Measurements from ENCODE around the gene BMP8A. TPM values are rescaled to one million over a fixed set of nuclear protein-coding genes. Genes with fewer than 3 reads are reported as not detected.
"Not testable (repeated sequence)": the region's sequence is repeated elsewhere in the genome, so short reads cannot be mapped to it uniquely, and the experiment has no call there.

Gene BMP8A
- total RNA-seq, 1 donor from 2014 or later: 0.41 TPM

DNA sequence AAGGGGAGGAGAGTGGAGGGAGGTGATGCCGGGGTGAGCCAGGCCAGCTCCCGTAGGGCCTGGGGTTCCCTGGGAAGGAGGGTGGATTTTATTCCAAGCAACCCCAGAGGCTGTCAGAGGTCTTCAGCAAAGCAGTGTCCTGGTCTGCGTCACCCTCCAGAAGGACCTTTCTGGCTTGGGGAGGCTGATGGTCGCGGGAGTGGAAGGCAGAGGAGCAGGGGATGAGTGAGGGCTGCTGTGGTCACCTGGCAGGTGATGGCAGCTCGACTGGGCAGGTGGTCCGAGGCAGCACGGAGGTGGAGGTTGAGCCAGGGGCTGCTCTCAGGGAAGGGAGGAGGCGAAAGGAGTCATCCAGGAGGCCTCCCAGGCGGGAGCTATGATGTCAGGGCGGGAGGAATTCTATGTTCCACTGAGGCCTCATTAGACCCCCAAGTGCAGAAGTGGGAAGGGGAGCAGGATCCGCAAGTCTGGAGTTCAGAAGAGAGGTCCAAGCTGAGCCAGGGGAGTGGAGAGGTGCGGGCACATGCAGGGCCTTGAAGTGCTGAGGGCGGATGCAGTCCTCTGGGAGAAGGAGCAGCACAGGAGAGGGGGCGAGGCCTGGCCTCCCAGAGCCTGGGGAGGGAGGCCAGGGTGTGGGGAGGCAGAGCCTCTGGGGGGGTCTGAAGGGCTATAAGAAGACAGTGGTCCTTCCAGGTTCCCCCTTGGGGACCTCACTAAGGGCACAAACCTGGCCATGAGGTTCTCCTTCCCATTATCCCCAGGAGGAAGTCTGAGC lies 33.3 kb downstream of the BMP8A start:
- DNase-seq (ENCODE audit: low spot score in 2 of 2): no peak
- FAIRE-seq: no peak

DNA sequence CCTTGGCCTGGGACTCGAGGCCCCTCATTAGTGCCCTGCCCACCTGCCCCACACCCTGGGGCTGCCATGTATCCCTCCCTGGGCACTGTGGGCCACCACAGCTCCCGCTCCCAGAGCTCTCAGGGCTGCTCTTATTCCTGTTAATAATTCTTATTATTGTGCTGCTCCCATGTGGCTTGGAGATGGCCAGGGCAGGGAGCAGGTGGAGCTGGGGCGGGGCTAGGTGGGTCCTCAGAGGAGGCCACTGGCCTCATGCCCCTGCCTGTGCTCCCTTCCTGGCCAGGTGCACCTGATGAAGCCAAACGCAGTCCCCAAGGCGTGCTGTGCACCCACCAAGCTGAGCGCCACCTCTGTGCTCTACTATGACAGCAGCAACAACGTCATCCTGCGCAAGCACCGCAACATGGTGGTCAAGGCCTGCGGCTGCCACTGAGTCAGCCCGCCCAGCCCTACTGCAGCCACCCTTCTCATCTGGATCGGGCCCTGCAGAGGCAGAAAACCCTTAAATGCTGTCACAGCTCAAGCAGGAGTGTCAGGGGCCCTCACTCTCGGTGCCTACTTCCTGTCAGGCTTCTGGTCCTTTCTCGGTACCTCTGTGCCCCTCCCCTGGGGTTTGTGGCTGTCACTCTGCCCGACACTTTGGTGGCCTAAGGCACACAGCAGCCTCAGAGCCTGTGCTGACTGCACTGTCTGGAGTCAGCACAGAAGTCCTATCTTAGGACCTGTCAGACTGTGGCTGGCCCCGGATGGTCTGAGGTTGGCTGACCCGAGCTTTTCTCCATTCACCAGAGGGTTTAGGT lies 34.1 kb downstream of the BMP8A start:
- no peak for FAIRE-seq
- no peak for DNase-seq (ENCODE audit: low spot score in 2 of 2)

DNA sequence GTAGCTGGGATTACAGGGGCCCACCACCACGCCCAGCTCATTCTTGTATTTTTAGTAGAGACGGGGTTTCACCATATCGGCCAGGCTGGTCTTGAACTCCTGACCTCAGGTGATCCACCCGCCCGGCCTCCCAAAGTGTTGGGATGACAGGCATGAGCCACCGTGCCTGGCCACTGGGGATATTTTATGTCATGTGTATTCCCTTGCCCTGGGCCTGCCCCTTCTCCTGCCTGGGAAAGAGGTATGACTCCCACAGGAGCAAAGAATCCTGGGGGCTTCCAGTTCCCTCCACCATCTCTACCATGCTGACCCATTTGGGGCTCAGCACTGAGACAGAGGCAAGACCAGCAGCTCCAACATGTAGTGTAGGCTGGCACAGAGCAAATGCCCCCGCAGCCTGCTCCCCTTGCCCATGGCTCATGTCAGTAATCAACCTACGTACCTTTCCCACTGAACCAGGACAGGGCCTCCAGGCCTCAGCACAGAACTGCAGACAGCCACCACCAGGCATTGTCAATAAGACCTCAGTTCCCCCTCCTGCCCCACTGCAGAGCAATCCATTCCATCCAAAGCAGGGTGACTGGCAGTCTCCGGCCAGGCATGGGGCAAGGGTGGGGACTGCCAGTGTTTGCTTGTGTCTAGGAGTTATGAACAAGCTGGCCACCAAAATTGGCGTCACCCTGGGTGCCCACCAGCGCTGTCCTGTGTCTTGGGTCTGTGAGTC lies 35.2 kb downstream of the BMP8A start:
- FAIRE-seq (no peak), DNase-seq (ENCODE audit: low spot score in 2 of 2) (no peak)

DNA sequence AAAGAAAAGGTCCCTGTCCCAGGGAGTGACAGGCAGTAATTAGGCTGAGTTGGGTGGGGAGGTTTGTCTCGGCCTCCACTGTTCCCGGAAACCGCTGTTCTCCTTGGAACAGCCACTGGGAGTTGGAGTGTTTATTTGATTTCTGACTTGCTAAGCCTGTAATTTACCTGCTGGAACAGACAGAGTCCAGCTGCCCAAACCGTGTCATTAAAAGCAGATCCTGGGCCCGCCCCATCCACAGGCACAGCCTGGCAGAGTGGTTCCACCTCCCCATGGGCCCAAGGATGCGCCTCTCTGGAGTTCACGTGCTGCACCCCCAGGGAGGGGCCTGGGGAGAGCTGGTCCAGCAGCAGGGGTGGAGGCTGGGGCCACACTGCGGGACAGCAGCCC lies 35.7 kb downstream of the BMP8A start:
- not testable (repeated sequence) for DNase-seq (ENCODE audit: low spot score in 2 of 2); FAIRE-seq

DNA sequence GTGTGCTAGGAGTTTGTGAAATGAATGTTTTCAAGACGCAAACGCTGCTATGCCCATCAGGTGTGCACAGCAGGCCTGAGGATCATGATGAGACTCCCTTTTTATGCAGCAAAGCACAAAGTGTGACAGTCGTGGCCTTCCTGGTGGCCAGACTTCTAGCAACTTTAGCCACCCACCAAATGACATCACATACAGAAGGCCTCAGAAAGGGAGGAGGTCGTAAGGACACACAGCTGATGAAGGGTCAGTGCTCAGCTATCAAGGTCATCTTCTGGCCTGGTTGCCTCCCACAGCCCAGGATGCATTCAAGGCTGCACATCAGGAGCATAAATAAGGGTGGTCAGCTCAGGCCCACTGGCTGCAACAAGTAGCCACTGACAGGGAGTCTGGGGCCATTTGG lies 36.6 kb downstream of the BMP8A start:
- FAIRE-seq (no peak), DNase-seq (ENCODE audit: low spot score in 2 of 2) (no peak)

- DNase-seq (ENCODE audit: low spot score in 2 of 2) (no peak), FAIRE-seq (no peak)
These were observed 38.6 kb downstream of the BMP8A start for GRCh38 chr1:39529901-39530535.

GRCh38 chr1:39531526-39531925 lies 40.1 kb downstream of the BMP8A start:
- no peak for FAIRE-seq
- no peak for DNase-seq (ENCODE audit: low spot score in 2 of 2)

DNA sequence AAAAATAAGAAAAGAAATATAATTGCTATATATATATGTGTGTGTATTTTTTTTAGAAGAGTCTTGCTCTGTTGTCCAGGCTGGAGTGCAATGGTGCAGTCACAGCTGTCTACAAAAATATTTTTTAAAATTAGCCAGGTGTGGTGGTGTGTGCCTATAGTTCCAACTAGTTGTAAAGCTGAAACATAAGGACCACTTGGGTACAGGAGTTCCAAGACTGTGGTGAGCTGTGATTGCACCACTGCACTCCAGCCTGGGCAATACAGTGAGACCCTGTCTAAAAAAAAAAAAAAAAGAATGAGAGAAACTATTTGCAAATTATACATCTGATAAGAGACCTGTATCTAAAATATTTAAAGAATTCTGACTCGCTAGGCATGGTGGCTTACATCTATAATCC lies 42.0 kb downstream of the BMP8A start:
- FAIRE-seq: no peak
- DNase-seq (ENCODE audit: low spot score in 2 of 2): no peak

DNA sequence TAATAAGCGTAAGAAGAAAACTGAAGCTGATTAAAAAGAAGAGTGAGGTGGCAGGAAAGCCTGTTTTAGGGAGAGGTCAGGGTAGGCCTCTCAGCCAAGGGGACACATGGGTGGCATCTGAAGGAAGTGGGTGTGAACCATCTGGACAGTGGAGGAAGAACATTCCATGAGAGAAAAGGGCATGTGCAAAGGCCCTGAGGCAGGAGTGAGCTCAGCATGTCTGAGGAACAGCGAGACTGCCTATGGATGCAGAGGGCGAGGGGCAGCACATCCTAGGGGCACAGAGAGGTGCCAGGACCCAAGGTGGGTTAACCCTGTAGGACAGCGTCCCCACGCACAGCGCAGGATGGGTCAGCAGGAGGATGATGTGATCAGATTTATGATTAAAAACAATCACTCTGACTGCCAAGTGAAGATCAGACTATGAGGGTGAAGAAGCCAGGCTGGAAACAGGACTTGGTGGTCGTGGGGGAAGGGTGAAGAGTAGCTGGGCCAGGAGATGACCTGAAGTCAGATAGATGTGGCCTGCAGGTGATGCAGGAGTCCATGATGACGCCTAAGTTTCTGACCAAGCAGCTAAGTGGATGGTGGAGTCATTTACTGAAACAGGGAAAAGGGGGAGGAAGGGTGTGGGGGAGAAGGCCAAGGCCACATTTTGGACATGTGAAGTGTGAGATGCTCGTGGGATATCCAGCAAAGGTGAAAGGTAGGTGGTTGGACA lies 47.3 kb downstream of the BMP8A start:
- DNase-seq (ENCODE audit: low spot score in 2 of 2): no peak
- no peak for FAIRE-seq

GRCh38 chr1:39539252-39539790 lies 47.9 kb downstream of the BMP8A start:
- FAIRE-seq: no peak
- DNase-seq (ENCODE audit: low spot score in 2 of 2): peak; percentile 53 to 80

DNA sequence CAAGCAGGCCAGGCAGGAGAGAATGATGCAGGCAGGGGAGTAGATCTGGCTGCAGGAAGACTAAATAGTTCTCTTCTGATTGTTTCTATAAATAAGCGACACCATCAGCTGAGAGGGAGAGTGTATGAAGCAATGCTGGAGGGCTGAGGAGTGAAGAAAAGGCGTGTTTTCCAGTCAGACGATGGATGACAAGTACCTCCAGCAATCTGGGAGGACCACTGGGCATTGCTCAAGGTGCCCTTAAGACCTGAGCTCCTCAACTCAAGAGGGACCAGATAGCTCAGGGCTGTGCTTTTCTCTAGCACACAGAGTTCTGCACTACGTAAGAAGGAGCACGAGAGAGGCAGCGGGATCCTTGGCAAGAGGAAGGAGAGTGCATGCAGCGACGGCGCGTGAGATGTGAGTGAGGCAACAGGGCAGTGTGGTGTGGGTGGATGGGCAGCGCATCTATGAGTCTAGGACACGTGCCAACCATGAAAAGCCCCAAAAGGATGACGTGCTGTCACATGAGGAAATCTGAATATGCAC lies 49.1 kb downstream of the BMP8A start:
- no peak for FAIRE-seq
- peak; percentile 32 to 54 for DNase-seq (ENCODE audit: low spot score in 2 of 2)

GRCh38 chr1:39542924-39543323 lies 51.5 kb downstream of the BMP8A start:
- no peak for DNase-seq (ENCODE audit: low spot score in 2 of 2)
- no peak for FAIRE-seq

DNA sequence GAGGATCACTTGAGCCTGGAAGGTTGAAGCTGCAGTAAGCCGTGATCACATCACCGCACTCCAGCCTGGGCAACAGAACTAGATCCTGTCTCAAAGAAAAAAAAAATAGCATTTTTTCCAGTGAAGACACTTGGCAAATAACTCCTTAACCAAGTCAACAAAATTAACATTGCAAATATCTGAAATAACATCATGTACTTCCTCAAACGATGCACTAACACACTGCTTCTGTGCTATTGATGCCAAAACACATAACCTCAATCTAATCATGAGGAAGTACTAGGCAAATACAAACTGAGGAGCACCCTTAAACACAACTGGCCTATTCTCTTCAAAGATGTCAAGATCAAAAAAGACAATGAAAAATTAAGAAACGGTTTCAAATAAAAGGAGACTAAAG lies 52.9 kb downstream of the BMP8A start:
- no peak for FAIRE-seq
- DNase-seq (ENCODE audit: low spot score in 2 of 2): no peak

DNA sequence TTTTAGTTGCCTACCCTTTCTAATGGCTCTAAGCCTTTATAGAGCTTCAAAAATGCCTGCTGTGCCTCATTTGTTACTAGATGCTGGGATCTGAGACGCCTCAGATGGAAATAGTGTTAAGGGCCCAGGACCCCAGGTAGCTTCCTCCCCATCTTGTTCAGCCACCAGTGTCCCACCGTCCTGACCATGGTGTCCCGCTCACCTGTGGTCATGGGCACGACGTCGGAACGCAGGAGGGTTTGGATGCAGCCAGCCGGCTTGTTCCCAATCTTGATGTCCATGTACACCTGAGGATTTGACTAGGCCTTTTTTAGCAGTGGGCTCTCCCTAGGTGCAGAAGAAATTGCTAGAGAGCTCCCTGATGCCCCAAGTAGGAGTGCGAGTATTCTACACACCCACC lies 54.1 kb downstream of the BMP8A start:
- DNase-seq (ENCODE audit: low spot score in 2 of 2) (no peak), FAIRE-seq (no peak)

DNA sequence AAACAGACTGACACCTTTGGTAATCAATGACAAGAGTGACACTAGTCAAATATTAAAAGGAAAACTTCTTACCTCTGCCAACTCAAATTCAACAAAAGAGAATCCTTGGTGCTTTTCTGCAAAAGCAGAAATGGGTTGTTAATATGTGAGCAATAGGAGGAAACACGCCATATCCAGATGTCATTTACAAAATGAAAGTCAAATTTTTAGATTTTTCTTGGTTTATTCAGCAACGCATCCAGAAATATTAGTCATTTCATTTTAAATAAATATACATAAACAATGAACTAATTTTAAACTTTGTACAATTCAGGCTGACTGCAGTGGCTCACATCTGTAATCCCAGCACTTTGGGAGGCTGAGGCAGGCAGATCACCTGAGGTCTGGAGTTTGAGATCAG lies 62.8 kb downstream of the BMP8A start:
- FAIRE-seq: no peak
- no peak for DNase-seq (ENCODE audit: low spot score in 2 of 2)

DNA sequence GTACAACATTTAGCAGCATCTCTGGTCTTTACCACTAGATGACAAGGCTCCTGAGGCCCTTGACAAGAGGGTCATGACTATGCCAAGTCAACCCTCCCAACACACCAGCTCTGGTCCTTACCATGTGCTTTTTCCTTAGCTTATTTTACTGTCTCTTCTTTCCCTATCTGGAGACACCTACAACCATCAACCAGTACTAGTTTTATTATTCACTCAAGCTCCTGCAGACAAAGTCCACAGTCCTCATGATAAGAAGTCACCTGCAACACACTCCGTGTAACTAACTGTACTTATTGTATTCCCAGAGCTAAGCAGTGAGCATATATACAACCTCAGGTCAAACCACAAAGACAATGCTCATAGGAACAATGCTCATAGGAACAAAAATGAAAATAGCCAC lies 69.8 kb downstream of the BMP8A start:
- FAIRE-seq (no peak), DNase-seq (ENCODE audit: low spot score in 2 of 2) (no peak)

DNA sequence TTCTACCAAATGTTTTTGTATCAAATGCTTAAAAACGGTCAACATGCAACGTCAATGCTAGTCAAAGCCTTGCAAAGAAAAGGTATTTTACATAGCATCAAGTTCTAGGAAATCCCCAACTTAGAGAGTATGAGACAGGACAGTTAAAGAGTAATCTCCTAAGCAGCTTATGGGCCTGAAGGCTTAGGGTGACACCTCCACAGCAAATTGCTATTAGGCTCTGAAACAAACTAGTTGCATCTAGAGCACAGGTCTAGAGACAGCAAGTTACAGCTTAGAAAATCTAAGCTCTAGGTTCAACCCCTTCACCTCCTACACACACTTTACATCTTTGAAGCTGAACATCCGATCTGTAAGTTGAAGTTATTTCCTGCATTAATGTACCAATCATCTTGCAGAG lies 71.5 kb downstream of the BMP8A start:
- no peak for DNase-seq (ENCODE audit: low spot score in 2 of 2)
- no peak for FAIRE-seq

DNA sequence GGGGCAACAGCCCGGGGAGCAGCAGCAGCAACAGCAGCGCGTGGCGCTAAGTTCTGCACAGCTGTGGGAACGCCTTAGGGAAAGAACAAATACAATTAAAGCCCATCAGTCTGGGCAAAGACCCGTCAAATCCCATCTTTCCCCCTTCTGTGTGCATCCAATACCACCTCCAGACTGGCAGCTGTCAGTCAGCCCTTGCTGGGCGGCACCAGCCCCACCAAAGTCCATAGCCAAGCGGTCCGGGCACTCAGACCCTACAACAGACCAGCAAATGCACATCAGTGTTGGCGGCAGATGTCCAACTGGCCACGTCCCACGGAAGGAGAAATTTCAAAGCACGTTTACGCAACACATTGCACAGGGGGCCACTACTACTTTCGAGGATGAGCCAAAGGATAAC lies 72.2 kb downstream of the BMP8A start:
- FAIRE-seq (no peak), DNase-seq (ENCODE audit: low spot score in 2 of 2) (no peak)

- FAIRE-seq (no peak), DNase-seq (ENCODE audit: low spot score in 2 of 2) (no peak)
These were observed 72.9 kb downstream of the BMP8A start for GRCh38 chr1:39564340-39564739.

- no peak for DNase-seq (ENCODE audit: low spot score in 2 of 2)
- FAIRE-seq: no peak
These were observed 73.5 kb downstream of the BMP8A start for GRCh38 chr1:39564941-39565340.
